H9 (cell line): ENCODE data around the gene SELENOM. TPM values are rescaled to one million over a fixed set of nuclear protein-coding genes. Genes with fewer than 3 reads are reported as not detected.

ENCODE experiments used
- DNase-seq: peaks from one replicate; pipeline ENCODE4 v3.0.0-alpha.2; 2017
- H2AFZ ChIP-seq: one replicate; pipeline ENCODE4 v1.6.1; 2013; ENCODE audit warnings: mild to moderate bottlenecking, low read length, control low read depth, moderate library complexity
- H2AK5ac ChIP-seq: 2 replicates; pipeline ENCODE4 v1.6.1; 2013; ENCODE audit warnings: low read length, control low read depth, mixed read lengths; ENCODE audit not compliant: insufficient read length
- H2BK120ac ChIP-seq: one replicate; pipeline ENCODE4 v1.6.1; 2013; ENCODE audit warnings: low read depth, mild to moderate bottlenecking, low read length, control low read depth, inconsistent platforms; ENCODE audit not compliant: poor library complexity, severe bottlenecking
- H2BK12ac ChIP-seq: 2 replicates; pipeline ENCODE4 v1.6.1; 2013; ENCODE audit warnings: low read length, control low read depth, mixed read lengths, low read depth; ENCODE audit not compliant: insufficient read length
- H2BK15ac ChIP-seq: 2 replicates; pipeline ENCODE4 v1.6.1; 2013; ENCODE audit warnings: low read depth, low read length, control low read depth
- H2BK20ac ChIP-seq: one replicate; pipeline ENCODE4 v1.6.1; 2013; ENCODE audit warnings: low read depth, mild to moderate bottlenecking, low read length, control low read depth, inconsistent platforms; ENCODE audit not compliant: poor library complexity, severe bottlenecking
- H2BK5ac ChIP-seq: 2 replicates; pipeline ENCODE4 v1.6.1; 2013; ENCODE audit warnings: low read length, control low read depth, mixed read lengths; ENCODE audit not compliant: insufficient read length
- H3K14ac ChIP-seq: 2 replicates; pipeline ENCODE4 v1.6.1; 2013; ENCODE audit warnings: low read length, control low read depth; ENCODE audit not compliant: insufficient read depth
- H3K18ac ChIP-seq: 2 replicates; pipeline ENCODE4 v1.6.1; 2013; ENCODE audit warnings: low read depth, mild to moderate bottlenecking, mixed read lengths, low read length, control low read depth; ENCODE audit not compliant: insufficient read length
- H3K23ac ChIP-seq: 2 replicates; pipeline ENCODE4 v1.6.1; 2013; ENCODE audit warnings: low read length, control low read depth, mixed read lengths, low read depth; ENCODE audit not compliant: insufficient read length
- H3K23me2 ChIP-seq: 2 replicates; pipeline ENCODE4 v1.6.1; 2013; ENCODE audit warnings: low read depth, mild to moderate bottlenecking, mixed read lengths, low read length, control low read depth; ENCODE audit not compliant: insufficient read length, poor library complexity, severe bottlenecking
- H3K27ac ChIP-seq: 2 replicates; pipeline ENCODE4 v1.5.1; 2013; ENCODE audit warnings: low read length, control low read depth, mixed read lengths, low read depth; ENCODE audit not compliant: insufficient read length
- H3K27me3 ChIP-seq: 2 replicates; pipeline ENCODE4 v1.6.1; 2013; ENCODE audit warnings: low read length, control low read depth, inconsistent platforms; ENCODE audit not compliant: insufficient read depth
- H3K4ac ChIP-seq: 2 replicates; pipeline ENCODE4 v1.6.1; 2013; ENCODE audit warnings: low read depth, mild to moderate bottlenecking, control low read depth, inconsistent platforms, low read length, moderate library complexity
- H3K4me1 ChIP-seq: 2 replicates; pipeline ENCODE4 v1.6.1; 2013; ENCODE audit warnings: low read length, control low read depth, inconsistent platforms; ENCODE audit not compliant: insufficient read depth
- H3K4me2 ChIP-seq: 2 replicates; pipeline ENCODE4 v1.6.1; 2013; ENCODE audit warnings: low read length, control low read depth, mixed read lengths; ENCODE audit not compliant: insufficient read length, insufficient read depth
- H3K56ac ChIP-seq: 2 replicates; pipeline ENCODE4 v1.6.1; 2013; ENCODE audit warnings: low read depth, mild to moderate bottlenecking, mixed read lengths, low read length, control low read depth; ENCODE audit not compliant: insufficient read length
- H3K79me1 ChIP-seq: 2 replicates; pipeline ENCODE4 v1.6.1; 2013; ENCODE audit warnings: low read depth, mild to moderate bottlenecking, moderate library complexity, low read length, control low read depth, inconsistent platforms; ENCODE audit not compliant: insufficient read depth, poor library complexity, severe bottlenecking
- H3K79me2 ChIP-seq: 2 replicates; pipeline ENCODE4 v1.6.1; 2013; ENCODE audit warnings: low read length, control low read depth, inconsistent platforms; ENCODE audit not compliant: insufficient read depth
- H3K9ac ChIP-seq: 2 replicates; pipeline ENCODE4 v1.6.1; 2013; ENCODE audit warnings: low read length, control low read depth, mixed read lengths; ENCODE audit not compliant: insufficient read length; ENCODE audit errors: extremely low read depth
- H3K9me3 ChIP-seq: one replicate; pipeline ENCODE4 v1.6.1; 2013; ENCODE audit warnings: low read depth, low read length, inconsistent platforms; ENCODE audit not compliant: control insufficient read depth
- H3T11ph ChIP-seq: one replicate; pipeline ENCODE4 v1.6.1; 2013; ENCODE audit warnings: mild to moderate bottlenecking, low read length, control low read depth, inconsistent platforms
- H4K20me1 ChIP-seq: one replicate; pipeline ENCODE4 v1.6.1; 2013; ENCODE audit not compliant: control insufficient read depth, insufficient read length, insufficient read depth
- H4K5ac ChIP-seq: 2 replicates; pipeline ENCODE4 v1.6.1; 2013; ENCODE audit warnings: low read depth, mild to moderate bottlenecking, mixed read lengths, low read length, control low read depth; ENCODE audit not compliant: insufficient read length
- H4K8ac ChIP-seq: replicated peaks from 2 replicates; pipeline ENCODE4 v1.6.1; 2013; ENCODE audit warnings: low read length, control low read depth, mixed read lengths, low read depth; ENCODE audit not compliant: insufficient read length
- H4K91ac ChIP-seq: 2 replicates; pipeline ENCODE4 v1.6.1; 2013; ENCODE audit warnings: low read depth, mild to moderate bottlenecking, moderate library complexity, mixed read lengths, low read length, control low read depth; ENCODE audit not compliant: insufficient read length
- H3K27ac Mint-ChIP-seq, 3 experiments: 2 replicates in 2 of 3; 3 replicates in 1 of 3; pipeline ENCODE4 v1.8.0; 2020 to 2021; ENCODE audit warnings: mixed read lengths in 3 of 3, mild to moderate bottlenecking in 1 of 3, moderate library complexity in 1 of 3
- H3K27me3 Mint-ChIP-seq: 2 replicates; pipeline ENCODE4 v1.8.0; 2021; ENCODE audit warnings: low read depth, mild to moderate bottlenecking, moderate library complexity, mixed read lengths
- H3K36me3 Mint-ChIP-seq, 3 experiments: 2 replicates in 2 of 3; 3 replicates in 1 of 3; pipeline ENCODE4 v1.8.0; 2020 to 2021; ENCODE audit warnings: low read depth in 3 of 3, mixed read lengths in 3 of 3; ENCODE audit not compliant: insufficient read depth in 1 of 3
- H3K4me1 Mint-ChIP-seq, 2 experiments: 2 replicates each; pipeline ENCODE4 v1.8.0; 2020; ENCODE audit warnings: mixed read lengths in 2 of 2
- H3K4me3 Mint-ChIP-seq, 2 experiments: 2 replicates in 1 of 2; 3 replicates in 1 of 2; pipeline ENCODE4 v1.8.0; 2020 to 2021; ENCODE audit warnings: mild to moderate bottlenecking in 2 of 2, mixed read lengths in 2 of 2, moderate library complexity in 1 of 2
- H3K9me3 Mint-ChIP-seq, 2 experiments: 2 replicates in 1 of 2; 3 replicates in 1 of 2; pipeline ENCODE4 v1.8.0; 2020; ENCODE audit warnings: mild to moderate bottlenecking in 2 of 2, mixed read lengths in 2 of 2, moderate library complexity in 1 of 2
- WGBS: extraction: QIAGEN DNeasy Blood & Tissue Kit; methylation state at CpG from one replicate; pipeline ENCODE4 v1.1.7; 2013; ENCODE audit warnings: missing lambda C conversion rate, low lambda C conversion rate, mixed read lengths; ENCODE audit not compliant: insufficient read length; ENCODE audit errors: extremely low coverage; 5-methylcytosine and 5-hydroxymethylcytosine counted together
- total RNA-seq: library from RNA; stranded (reverse); gene quantifications from 2 replicates; pipeline ENCODE4 v1.2.1, GENCODE V29; 2021
- TF ChIP-seq, protein P1 (sequence below): fragments of 200-600 bp; sonication (generic); conservative IDR thresholded peaks from 3 replicates; pipeline ENCODE4 v1.8.0; 2021; ENCODE audit warnings: antibody characterized with exemption, mild to moderate bottlenecking

The SELENOM gene
- total RNA-seq, 1 experiment from 2014 or later, result 18.6 TPM

DNA sequence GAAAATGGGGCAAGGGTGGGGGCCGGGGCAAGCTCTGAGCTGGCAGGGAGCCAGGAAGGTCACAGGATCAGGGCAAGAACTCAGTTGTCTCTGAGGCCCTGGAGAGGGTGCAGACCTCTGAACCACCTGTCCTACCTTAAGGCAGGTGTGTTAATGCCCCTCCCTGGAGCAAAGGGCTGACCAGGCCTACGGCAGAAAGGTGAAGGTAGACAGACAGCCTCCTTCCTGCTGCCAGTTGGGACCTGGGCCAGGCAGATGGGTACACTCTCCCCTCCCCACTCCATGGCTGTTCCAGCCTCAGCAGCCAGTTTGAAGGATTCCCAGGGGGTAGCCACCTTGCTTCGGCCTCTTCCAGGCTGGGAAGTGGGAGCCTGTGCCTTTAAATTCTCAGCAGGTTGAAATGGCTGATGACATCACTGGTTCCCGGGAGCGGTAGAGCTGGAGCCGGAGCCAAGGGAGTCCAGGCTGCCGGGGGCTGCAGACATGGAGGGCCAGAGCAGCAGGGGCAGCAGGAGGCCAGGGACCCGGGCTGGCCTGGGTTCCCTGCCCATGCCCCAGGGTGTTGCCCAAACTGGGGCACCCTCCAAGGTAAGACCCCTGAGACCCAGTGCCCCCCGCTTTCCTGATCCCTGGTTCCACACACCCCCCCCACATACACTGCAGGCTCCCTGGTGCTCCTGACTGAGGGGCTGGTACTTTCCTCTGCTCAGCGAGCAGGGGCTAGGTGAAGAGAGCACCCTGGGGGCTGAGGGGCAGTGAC is 15.3 kb upstream of the SELENOM start, which contains the start of gene INPP5J:
INPP5J (plus strand) TSS at position 435 of the 760 bp plus-strand sequence; CDS start at position 484, 49 bp downstream.
- no peak within 1 kb of the TSS for H3K23ac ChIP-seq
- Mint-ChIP-seq H3K9me3 (no peaks in the 10 kb centered on the region), H3K36me3 (no peaks in the 10 kb centered on the region), H3K27me3 (peaks cover 12% of the 10 kb centered on the region), H3K4me3 (peak within 1 kb of the TSS; percentile 60 to 71), H3K27ac (peak within 1 kb of the TSS in 1 of 3 experiments; percentile 26; a peak in 2 of 7 replicates), H3K4me1 (peaks cover 26 to 40% of the 10 kb centered on the region in 2 experiments)
- H3T11ph ChIP-seq, result no peak within 1 kb of the TSS
- no peaks in the 10 kb centered on the region for H3K79me1 ChIP-seq
- H2BK20ac ChIP-seq, result no peak within 1 kb of the TSS
- no peaks in the 10 kb centered on the region for H3K9me3 ChIP-seq
- H2BK5ac ChIP-seq, result no peak within 1 kb of the TSS
- H3K23me2 ChIP-seq, result no peaks in the 10 kb centered on the region
- peak within 1 kb of the TSS; percentile 30 for H3K4me2 ChIP-seq
- H4K20me1 ChIP-seq, result no peaks in the 10 kb centered on the region
- H3K79me2 ChIP-seq, result no peaks in the 10 kb centered on the region
- no peaks in the 10 kb centered on the region for H3K27me3 ChIP-seq
- H3K4me1 ChIP-seq, result peaks cover 5% of the 10 kb centered on the region
- no peak within 1 kb of the TSS for H3K56ac ChIP-seq
- H3K18ac ChIP-seq, result peak within 1 kb of the TSS; percentile 49
- DNase-seq, result peak; percentile 54
- no peak within 1 kb of the TSS for H2BK120ac ChIP-seq
- H2BK12ac ChIP-seq, result no peak within 1 kb of the TSS
- H2AFZ ChIP-seq, result no peak within 1 kb of the TSS
- no peak within 1 kb of the TSS for H4K8ac ChIP-seq
- no peak within 1 kb of the TSS for H3K4ac ChIP-seq
- H3K9ac ChIP-seq, result no peak within 1 kb of the TSS
- H4K5ac ChIP-seq, result no peak within 1 kb of the TSS
- H3K27ac ChIP-seq, result no peak within 1 kb of the TSS
- no peak within 1 kb of the TSS for H4K91ac ChIP-seq
- TF ChIP-seq, protein P1, sequence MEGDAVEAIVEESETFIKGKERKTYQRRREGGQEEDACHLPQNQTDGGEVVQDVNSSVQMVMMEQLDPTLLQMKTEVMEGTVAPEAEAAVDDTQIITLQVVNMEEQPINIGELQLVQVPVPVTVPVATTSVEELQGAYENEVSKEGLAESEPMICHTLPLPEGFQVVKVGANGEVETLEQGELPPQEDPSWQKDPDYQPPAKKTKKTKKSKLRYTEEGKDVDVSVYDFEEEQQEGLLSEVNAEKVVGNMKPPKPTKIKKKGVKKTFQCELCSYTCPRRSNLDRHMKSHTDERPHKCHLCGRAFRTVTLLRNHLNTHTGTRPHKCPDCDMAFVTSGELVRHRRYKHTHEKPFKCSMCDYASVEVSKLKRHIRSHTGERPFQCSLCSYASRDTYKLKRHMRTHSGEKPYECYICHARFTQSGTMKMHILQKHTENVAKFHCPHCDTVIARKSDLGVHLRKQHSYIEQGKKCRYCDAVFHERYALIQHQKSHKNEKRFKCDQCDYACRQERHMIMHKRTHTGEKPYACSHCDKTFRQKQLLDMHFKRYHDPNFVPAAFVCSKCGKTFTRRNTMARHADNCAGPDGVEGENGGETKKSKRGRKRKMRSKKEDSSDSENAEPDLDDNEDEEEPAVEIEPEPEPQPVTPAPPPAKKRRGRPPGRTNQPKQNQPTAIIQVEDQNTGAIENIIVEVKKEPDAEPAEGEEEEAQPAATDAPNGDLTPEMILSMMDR, result no peak
- H3K14ac ChIP-seq, result peak within 1 kb of the TSS; percentile 64; the same call in 1 of the 2 replicates
- no CpG with 5 or more reads among the region's 10 CpGs for WGBS
- H2AK5ac ChIP-seq, result no peak within 1 kb of the TSS
- H2BK15ac ChIP-seq, result no peak within 1 kb of the TSS
